HG02943 (cell line): Measurements from ENCODE around the gene CLCNKB.
"Not testable (repeated sequence)": the region's sequence is repeated elsewhere in the genome, so short reads cannot be mapped to it uniquely, and the experiment has no call there.

ENCODE experiments used
- ATAC-seq: cut with Tn5 transposase; IDR thresholded peaks from one replicate; pipeline ENCODE4 v1.9.1; 2021; ENCODE audit warnings: mild to moderate bottlenecking, low read depth, moderate library complexity; ENCODE audit not compliant: unreplicated experiment

The CLCNKB gene

DNA sequence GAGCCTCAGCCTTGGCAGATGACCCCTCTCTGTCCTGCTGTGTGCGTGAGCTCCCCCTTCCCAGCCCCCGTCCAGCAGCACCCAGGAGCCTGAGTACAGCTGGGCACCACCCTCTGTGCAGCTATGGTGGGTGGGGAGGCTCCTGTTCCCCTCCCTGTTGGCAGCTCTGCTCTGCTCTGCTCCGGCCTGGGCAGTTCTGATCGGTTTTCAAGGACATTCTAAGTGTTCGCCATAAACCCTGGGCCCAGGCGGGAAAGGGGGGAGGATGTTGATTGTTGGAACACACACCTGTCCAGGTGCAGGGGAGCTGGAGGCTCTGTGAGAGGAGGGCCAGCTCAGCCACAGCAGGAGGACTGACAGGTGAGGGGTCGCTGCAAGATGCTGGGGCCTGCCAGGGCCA, at the start of gene CLCNKB:
Gene CLCNKB, plus strand, starts transcription at position 262 of the 400 bp plus-strand sequence. CDS start 711 bp downstream, outside the sequence.
- ATAC-seq: no peak

- no peak for ATAC-seq
These were observed 49.5 kb upstream of the CLCNKB start for GRCh38 chr1:15994081-15994480.

- ATAC-seq: no peak
These were observed 48.8 kb upstream of the CLCNKB start for GRCh38 chr1:15994590-15995351.

GRCh38 chr1:15997076-15997585, 46.5 kb upstream of the CLCNKB start:
- ATAC-seq: no peak

DNA sequence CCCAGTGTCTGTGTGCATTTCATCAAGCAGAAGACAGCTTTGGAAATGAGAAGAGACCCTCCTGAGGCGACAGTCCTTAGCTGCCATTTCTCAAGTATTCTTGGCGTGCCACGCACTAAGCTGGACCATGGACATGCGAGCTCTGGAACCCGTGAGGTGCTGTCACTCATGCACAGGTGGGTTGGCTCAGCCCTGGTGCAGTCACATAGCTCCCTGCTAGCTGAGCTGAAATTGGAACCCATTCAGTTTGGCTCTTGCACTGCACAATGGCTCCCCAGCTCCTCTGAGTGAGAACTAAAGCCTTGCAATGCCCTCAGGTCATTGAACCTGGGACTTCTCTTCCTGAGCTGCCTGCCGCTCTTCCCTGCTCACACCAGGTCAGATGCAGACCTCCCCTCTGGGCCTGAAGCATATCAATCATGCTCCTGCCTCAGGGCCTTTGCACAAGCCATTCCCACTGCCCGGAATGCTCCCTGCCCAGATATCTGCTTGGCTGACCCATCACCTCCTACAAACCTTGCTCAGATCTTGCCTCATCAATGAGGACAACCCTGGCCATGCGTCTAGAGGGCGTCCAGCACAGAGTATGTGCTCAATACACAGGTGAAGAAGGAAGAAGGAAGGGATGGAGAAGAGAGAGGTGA, 45.8 kb upstream of the CLCNKB start:
- ATAC-seq: no peak

DNA sequence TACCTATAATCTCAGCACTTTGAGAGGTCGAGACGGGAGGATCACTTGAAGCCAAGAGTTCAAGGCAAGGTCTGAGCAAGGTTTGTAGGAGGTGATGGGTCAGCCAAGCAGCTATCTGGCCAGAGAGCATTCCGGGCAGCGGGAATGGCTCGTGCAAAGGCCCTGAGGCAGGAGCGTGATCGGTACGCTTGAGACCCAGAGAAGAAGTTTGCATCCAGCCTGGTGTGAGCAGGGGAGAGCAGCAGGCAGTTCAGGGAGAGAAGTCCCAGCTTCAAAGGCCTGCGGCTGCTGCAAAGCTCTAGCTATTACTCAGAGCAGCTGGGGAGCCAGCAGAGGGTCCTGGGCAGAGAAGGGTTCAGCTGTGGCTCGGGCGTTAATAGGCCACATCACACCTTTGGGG, 44.7 kb upstream of the CLCNKB start:
- no peak for ATAC-seq

DNA sequence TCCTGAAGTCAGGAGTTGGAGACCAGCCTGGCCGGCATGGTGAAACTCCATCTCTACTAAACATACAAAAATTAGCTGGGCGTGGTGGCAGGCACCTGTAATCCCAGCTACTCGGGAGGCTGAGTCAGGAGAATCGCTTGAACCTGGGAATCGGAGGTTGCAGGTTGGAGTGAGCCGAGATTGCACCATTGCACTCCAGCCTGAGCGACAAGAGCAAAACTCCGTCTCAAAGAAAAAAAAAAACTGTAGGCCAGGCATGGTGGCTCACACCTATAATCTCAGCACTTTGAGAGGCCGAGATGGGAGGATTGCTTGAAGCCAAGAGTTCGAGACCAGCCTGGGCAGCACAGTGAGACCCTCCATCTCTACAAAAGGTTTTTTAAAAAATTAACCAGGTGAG, 42.3 kb upstream of the CLCNKB start:
- ATAC-seq: not testable (repeated sequence)

GRCh38 chr1:16005597-16005996, 38.0 kb upstream of the CLCNKB start:
- no peak for ATAC-seq

DNA sequence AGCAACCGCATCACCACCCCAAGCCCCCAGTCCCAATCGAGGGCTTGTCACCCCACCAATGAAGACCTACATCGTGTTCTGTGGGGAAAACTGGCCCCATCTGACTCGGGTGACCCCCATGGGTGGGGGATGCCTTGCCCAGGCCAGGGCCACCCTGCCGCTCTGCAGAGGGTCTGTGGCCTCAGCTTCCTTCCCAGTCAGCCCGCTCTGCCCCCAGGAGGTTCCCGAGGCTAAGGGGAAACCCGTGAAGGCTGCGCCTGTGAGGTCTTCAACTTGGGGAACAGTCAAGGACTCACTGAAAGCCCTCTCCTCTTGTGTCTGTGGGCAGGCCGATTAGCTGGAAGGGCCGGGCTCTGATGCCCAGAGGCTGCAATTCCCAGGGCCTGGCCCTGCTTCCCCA, 37.6 kb upstream of the CLCNKB start:
- ATAC-seq: no peak

DNA sequence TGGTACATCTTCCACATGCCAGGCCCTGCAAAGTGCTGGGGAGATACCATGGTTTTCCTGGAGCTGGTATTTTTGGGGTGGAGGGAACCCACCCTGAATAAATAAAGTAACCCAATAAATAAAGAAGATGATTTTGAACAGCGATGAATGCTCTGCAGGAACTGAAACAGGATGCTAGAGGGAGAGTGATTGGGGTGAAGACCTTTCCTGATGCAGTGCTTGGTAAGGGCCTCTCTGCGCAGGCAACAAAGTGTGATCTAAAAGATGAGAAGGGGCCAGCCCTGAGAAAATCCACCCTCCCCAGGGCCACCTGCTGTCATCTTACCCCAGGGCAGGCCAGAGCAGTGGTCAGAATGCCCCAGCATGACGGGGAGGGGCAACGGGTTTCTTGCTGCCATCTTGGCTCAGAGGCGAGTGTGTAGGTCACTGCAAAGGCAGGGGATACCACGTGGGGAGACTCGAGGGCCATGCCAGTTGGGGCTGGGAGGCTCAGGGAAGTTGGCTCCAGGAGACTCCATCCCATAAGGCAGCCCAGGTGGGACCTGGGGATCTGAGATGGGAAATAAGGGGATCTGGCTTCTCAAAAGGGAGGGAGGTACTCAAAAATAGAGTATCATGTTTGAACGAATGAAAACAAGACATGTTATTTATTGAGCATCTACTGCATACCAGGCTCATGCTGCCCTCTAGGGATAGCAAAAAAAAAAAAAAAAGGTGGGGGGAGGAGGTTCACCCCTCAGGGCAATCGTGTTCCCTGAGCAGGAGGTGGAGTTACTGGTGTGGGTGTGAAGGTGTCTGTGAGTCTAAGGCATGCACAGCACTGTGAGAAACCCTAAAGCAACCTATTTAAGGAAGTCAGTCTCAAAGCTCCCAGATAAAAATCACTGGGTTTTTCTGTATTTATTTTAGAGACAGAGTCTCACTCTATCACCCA, 36.8 kb upstream of the CLCNKB start:
- no peak for ATAC-seq

DNA sequence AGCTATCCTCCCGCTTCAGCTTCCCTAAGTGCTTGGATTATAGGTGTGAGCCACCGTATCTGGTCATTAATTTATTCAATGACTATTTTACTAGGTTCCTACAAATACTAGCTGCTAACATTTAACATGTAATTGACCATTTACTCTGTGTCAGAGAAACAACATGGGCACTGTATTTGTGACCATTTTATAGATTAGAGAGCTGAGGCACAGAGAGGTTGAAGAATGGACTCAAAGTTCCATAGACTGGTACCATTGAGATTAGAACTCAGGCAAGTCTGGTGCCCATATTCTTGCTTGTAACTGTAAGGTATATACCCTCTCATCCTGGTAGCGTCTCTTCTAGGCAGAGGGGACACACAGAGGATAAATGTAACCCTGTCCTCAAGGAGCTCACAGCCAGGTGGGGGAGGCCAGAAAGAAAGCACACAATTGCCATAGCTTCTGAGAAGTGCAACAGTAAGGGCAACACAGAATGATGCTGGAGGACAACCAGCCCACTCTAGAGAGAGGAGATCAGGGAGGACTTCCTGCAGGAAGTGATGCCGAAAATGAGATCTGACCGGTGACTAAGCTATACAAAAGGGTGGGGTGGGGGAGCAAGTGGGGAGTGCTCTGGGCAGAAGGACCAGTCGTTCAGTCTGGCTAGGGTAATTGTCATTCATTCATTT, 35.8 kb upstream of the CLCNKB start:
- no peak for ATAC-seq

GRCh38 chr1:16009030-16009460, 34.5 kb upstream of the CLCNKB start:
- ATAC-seq: no peak

DNA sequence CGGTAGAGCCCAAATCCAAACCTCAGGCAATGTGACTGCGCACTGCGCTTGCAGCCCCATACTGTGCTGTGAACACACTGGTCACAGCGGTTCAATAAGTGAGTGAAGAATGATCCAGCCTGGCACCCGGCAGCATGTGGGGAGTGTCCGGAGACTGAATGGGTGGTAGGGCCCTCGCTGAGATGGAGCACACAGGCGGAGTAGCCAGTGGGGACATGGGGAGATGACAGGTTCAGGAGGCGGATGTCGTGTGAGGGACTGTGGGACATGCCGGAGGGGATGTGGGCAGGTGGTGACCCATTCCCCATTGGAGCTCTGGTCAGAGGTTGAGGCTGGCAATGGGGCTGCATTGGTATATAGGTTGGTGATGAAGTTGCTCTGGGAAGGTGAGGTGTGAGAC, 33.9 kb upstream of the CLCNKB start:
- no peak for ATAC-seq

DNA sequence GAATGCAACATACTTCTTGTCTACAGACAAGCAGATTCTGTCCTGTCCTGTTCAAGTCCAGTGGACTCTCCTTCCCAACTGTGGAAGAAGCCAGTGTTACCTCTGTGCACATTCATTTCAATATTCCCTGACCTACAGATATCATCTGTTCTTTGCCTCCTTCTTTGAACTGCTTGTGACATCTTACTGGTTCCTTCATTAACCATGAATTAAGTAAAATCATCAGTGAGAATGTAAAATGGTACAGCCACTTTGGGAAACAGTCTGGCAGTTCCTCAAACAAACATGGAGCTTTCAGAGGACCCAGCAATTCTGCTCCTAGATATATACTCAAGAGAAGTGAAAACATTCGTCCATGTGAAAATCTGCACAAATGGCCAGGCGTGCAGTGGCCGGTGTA, 32.7 kb upstream of the CLCNKB start:
- no peak for ATAC-seq

DNA sequence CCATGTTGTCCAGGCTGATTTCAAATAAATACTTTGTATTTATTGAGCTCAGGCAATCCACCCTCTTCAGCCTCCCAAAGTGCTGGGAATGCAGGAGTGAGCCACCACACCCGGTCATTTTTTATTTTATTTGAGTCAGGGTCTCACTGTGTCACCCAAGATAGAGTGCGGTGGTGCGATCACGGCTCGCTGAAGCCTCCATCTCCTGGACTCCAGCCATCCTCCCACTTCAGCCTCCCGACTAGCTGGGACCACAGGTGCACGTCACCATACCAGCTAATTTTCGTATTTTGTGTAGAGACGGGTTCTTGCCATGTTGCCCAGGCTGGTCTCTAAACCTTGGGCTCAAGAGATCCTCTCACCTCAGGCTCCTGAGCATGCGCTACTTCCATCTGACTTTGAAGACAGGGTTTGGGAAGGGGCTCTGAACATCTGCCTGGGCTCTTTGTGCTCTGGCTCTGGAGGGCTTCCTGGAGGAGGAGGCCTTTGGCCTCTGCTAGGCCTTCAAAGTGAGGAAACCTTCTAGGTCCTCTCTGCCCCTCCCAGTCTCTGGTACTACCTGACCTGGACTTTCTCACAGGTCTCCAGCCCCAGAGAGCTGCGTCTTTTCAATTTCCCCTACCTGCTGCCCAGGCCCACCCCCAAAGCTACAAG, 31.5 kb upstream of the CLCNKB start:
- no peak for ATAC-seq

- no peak for ATAC-seq
These were observed 30.9 kb upstream of the CLCNKB start for GRCh38 chr1:16012590-16013219.

GRCh38 chr1:16013220-16013907, 30.2 kb upstream of the CLCNKB start:
- ATAC-seq: no peak

DNA sequence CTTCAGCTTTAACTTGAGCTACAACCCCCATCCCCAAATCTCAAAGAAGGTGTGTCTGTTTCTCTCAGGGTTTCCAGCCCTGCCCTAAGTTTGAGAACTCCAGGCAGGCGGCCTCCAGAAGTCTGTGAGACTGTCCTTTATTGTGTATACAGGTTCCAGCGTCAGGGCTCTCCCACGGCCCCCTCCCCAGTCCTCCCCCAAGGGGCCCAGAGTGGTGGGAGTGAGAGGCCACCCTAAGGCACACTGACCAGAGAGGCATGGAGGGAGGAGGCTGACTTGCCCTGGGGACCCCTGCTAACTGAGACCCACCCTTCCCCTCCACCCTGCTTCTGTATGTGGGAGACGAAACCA, 29.7 kb upstream of the CLCNKB start:
- ATAC-seq: no peak
